Measurements from ENCODE around the gene HOXA7. TPM values are rescaled to one million over a fixed set of nuclear protein-coding genes. Genes with fewer than 3 reads are reported as not detected.

Gene HOXA7
- total RNA-seq, 1 donor from 2014 or later, result not detected

DNA sequence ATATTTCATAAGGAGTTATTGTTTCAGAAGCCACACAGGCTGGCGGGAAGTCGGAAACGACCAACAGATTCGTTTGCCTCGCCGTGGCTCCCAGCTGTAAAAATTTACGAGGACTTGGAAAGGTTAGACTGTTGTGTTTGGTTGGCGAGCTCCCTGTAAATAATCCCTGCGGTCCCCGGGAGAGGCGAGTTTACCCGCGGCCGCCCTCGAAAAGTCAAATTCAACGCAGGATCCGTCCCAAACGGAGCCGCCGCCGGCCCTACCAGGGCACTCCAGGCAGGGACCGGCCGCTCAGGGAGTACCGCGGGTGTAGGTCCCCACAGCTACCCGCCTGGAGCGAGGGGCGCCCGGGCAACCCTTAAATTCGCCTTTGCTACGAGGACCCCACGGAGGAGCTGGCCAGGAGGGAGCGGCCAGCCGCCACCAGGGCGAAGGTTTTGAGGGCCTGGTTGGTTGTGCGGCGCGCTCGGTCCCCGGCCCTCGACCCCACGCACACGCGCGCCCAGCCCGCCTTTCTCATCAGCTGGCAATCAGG, 9.6 kb upstream of the HOXA7 start:
- DNase-seq, result peak; percentile 15

GRCh38 chr7:27165089-27165995, 8.9 kb upstream of the HOXA7 start, which contains the start of gene HOXA9:
HOXA9 (minus strand) TSS chr7:27165537; CDS start chr7:27165457, 80 bp downstream.
- intact Hi-C loops (cut with micrococcal nuclease), result loop anchor here (1.0 kb wide), 1 partner anchor 8 kb away; no protein-coding TSS in a partner anchor
- POLR2A ChIA-PET, result no interaction called here
- peaks cover 56% of the 10 kb centered on the region for H3K27me3 Mint-ChIP-seq

More for the DNA sequence above, 9.6 kb upstream of the HOXA7 start:
- no peak overlapping the region for H3K4me3 Mint-ChIP-seq
- H3K27me3 Mint-ChIP-seq, result peaks cover 57% of the 10 kb centered on the region
- CTCF ChIA-PET, result interaction anchor here (1.0 kb wide), 1 partner anchor 30 kb away, joined by 3 read pairs; no protein-coding TSS in a partner anchor
- no peaks in the 10 kb centered on the region for H3K9me3 Mint-ChIP-seq
- no peaks in the 10 kb centered on the region for H3K36me3 Mint-ChIP-seq (ENCODE audit: low read depth)
- peaks cover 12% of the 10 kb centered on the region for H3K4me1 Mint-ChIP-seq
- H3K27ac Mint-ChIP-seq, result peak overlapping the region; percentile 80
- TF ChIP-seq, protein P1, sequence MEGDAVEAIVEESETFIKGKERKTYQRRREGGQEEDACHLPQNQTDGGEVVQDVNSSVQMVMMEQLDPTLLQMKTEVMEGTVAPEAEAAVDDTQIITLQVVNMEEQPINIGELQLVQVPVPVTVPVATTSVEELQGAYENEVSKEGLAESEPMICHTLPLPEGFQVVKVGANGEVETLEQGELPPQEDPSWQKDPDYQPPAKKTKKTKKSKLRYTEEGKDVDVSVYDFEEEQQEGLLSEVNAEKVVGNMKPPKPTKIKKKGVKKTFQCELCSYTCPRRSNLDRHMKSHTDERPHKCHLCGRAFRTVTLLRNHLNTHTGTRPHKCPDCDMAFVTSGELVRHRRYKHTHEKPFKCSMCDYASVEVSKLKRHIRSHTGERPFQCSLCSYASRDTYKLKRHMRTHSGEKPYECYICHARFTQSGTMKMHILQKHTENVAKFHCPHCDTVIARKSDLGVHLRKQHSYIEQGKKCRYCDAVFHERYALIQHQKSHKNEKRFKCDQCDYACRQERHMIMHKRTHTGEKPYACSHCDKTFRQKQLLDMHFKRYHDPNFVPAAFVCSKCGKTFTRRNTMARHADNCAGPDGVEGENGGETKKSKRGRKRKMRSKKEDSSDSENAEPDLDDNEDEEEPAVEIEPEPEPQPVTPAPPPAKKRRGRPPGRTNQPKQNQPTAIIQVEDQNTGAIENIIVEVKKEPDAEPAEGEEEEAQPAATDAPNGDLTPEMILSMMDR (IDR thresholded peaks at IDR 0.05), result no peak
- POLR2A ChIA-PET, result no interaction called here
- no peak for ATAC-seq (ENCODE audit: low read depth)
- intact Hi-C loops (cut with micrococcal nuclease), result loop anchor here (1.0 kb wide), 1 partner anchor 9 kb away; no protein-coding TSS in a partner anchor

GRCh38 chr7:27164367-27165088, 8.1 kb upstream of the HOXA7 start:
- Mint-ChIP-seq H3K36me3 (ENCODE audit: low read depth) (no peaks in the 10 kb centered on the region), H3K27me3 (peaks cover 61% of the 10 kb centered on the region), H3K4me3 (no peak overlapping the region), H3K4me1 (peaks cover 19% of the 10 kb centered on the region), H3K27ac (peak overlapping the region; percentile 57), H3K9me3 (no peaks in the 10 kb centered on the region)
- CTCF ChIA-PET, result no interaction called here
- TF ChIP-seq, protein P1 (IDR thresholded peaks at IDR 0.05), result no peak
- POLR2A ChIA-PET, result no interaction called here
- ATAC-seq (ENCODE audit: low read depth) (no peak), DNase-seq (no peak)
- intact Hi-C loops (cut with micrococcal nuclease), result loop anchor here (1.0 to 5.0 kb wide), 7 partner anchors 7 to 1012 kb away; partner anchors contain the start of genes HOXA1, NFE2L3 and SNX10

More at GRCh38 chr7:27165089-27165995, 8.9 kb upstream of the HOXA7 start, which contains the start of gene HOXA9:
- CTCF ChIA-PET, result no interaction called here
- H3K4me1 Mint-ChIP-seq, result peaks cover 15% of the 10 kb centered on the region
- no peak for ATAC-seq (ENCODE audit: low read depth)
- H3K4me3 Mint-ChIP-seq, result no peak within 1 kb of the TSS
- peak within 1 kb of the TSS; percentile 80 for H3K27ac Mint-ChIP-seq
- H3K9me3 Mint-ChIP-seq, result no peaks in the 10 kb centered on the region
- TF ChIP-seq, protein P1 (IDR thresholded peaks at IDR 0.05), result no peak
- DNase-seq, result peak; percentile 20
- no peaks in the 10 kb centered on the region for H3K36me3 Mint-ChIP-seq (ENCODE audit: low read depth)

GRCh38 chr7:27164045-27164366, 7.5 kb upstream of the HOXA7 start:
- peak overlapping the region; percentile 57 for H3K27ac Mint-ChIP-seq
- H3K27me3 Mint-ChIP-seq, result peaks cover 66% of the 10 kb centered on the region
- POLR2A ChIA-PET, result no interaction called here
- CTCF ChIA-PET, result no interaction called here
- H3K36me3 Mint-ChIP-seq (ENCODE audit: low read depth), result no peaks in the 10 kb centered on the region
- ATAC-seq (ENCODE audit: low read depth) (no peak), DNase-seq (no peak)
- peaks cover 19% of the 10 kb centered on the region for H3K4me1 Mint-ChIP-seq
- TF ChIP-seq, protein P1 (IDR thresholded peaks at IDR 0.05), result no peak
- intact Hi-C loops (cut with micrococcal nuclease), result loop anchor here (1.0 to 5.0 kb wide), 6 partner anchors 24 to 1012 kb away; partner anchors contain the start of genes HOXA1, NFE2L3 and SNX10
- no peak overlapping the region for H3K4me3 Mint-ChIP-seq
- H3K9me3 Mint-ChIP-seq, result no peaks in the 10 kb centered on the region
